ENCODE results near the gene ZNF391.
"Not testable (repeated sequence)": the region's sequence is repeated elsewhere in the genome, so short reads cannot be mapped to it uniquely, and the experiment has no call there.

ZNF391 gene

GRCh38 chr6:27419363-27419762 lies 30.8 kb downstream of the ZNF391 start:
- no peak overlapping the region for H3K4me3 ChIP-seq (ENCODE audit: low read length in 2 of 2)
- H2BK15ac ChIP-seq (ENCODE audit: low read length), result no peak overlapping the region
- no peak overlapping the region for H3K9ac ChIP-seq (ENCODE audit: low read depth, low read length, poor library complexity)
- no peaks in the 10 kb centered on the region for H3K79me1 ChIP-seq (ENCODE audit: low read depth, low read length)
- no peaks in the 10 kb centered on the region for H3K4me1 ChIP-seq (ENCODE audit: control insufficient read depth in 2 of 2, insufficient read depth in 1 of 2, low read depth in 1 of 2, low read length in 2 of 2)
- no peak overlapping the region for H2AFZ ChIP-seq (ENCODE audit: low read length)
- no peak overlapping the region for H2AK5ac ChIP-seq (ENCODE audit: low read depth, low read length)
- H3K27ac ChIP-seq (replicated peaks; ENCODE audit: low read length), result no peak overlapping the region
- no peak overlapping the region for H4K8ac ChIP-seq (ENCODE audit: low read depth, low read length)
- no peak overlapping the region for H2BK12ac ChIP-seq (ENCODE audit: low read length)
- peaks cover 3 to 4% of the 10 kb centered on the region in 2 donors for H3K9me3 ChIP-seq (replicated peaks in 1 of 2; ENCODE audit: control insufficient read depth in 2 of 2, insufficient read depth in 1 of 2, low read depth in 1 of 2, low read length in 2 of 2)
- no peak for DNase-seq (ENCODE audit: low spot score)
- H2BK120ac ChIP-seq (ENCODE audit: low read depth, low read length), result no peak overlapping the region
- H3K18ac ChIP-seq (ENCODE audit: low read length), result no peak overlapping the region
- H4K91ac ChIP-seq (ENCODE audit: low read depth, low read length, poor library complexity), result no peak overlapping the region
- no peak overlapping the region for H3K4me2 ChIP-seq (ENCODE audit: insufficient read depth, low read length, poor library complexity, severe bottlenecking)
- H3K27me3 ChIP-seq (ENCODE audit: control insufficient read depth in 3 of 3, insufficient read depth in 3 of 3, low read depth in 1 of 3, low read length in 3 of 3), result no peaks in the 10 kb centered on the region
- H3K23ac ChIP-seq (ENCODE audit: low read depth, low read length, poor library complexity), result no peak overlapping the region
- no peak overlapping the region for H3K14ac ChIP-seq (ENCODE audit: low read length)
- no peaks in the 10 kb centered on the region for H3K36me3 ChIP-seq (replicated peaks in 1 of 2; ENCODE audit: control insufficient read depth in 2 of 2, insufficient read depth in 2 of 2, low read length in 2 of 2)
- no peak overlapping the region for H2BK5ac ChIP-seq (ENCODE audit: low read length)
- H3K4ac ChIP-seq (ENCODE audit: low read length), result no peak overlapping the region

GRCh38 chr6:27422651-27423332 lies 34.2 kb downstream of the ZNF391 start:
- Histone ChIP-seq H3K27me3 (ENCODE audit: control insufficient read depth in 3 of 3, insufficient read depth in 3 of 3, low read depth in 1 of 3, low read length in 3 of 3) (no peaks in the 10 kb centered on the region), H3K14ac (ENCODE audit: low read length) (no peak overlapping the region), H4K91ac (ENCODE audit: low read depth, low read length, poor library complexity) (no peak overlapping the region), H2BK120ac (ENCODE audit: low read depth, low read length) (no peak overlapping the region), H4K8ac (ENCODE audit: low read depth, low read length) (no peak overlapping the region), H2BK5ac (ENCODE audit: low read length) (no peak overlapping the region), H3K9me3 (replicated peaks in 1 of 2; ENCODE audit: control insufficient read depth in 2 of 2, insufficient read depth in 1 of 2, low read depth in 1 of 2, low read length in 2 of 2) (peaks cover 0 to 3% of the 10 kb centered on the region in 2 donors), H2AFZ (ENCODE audit: low read length) (no peak overlapping the region), H3K18ac (ENCODE audit: low read length) (no peak overlapping the region), H3K36me3 (replicated peaks in 1 of 2; ENCODE audit: control insufficient read depth in 2 of 2, insufficient read depth in 2 of 2, low read length in 2 of 2) (no peaks in the 10 kb centered on the region), H2AK5ac (ENCODE audit: low read depth, low read length) (no peak overlapping the region), H3K23ac (ENCODE audit: low read depth, low read length, poor library complexity) (no peak overlapping the region), H3K4me1 (ENCODE audit: control insufficient read depth in 2 of 2, insufficient read depth in 1 of 2, low read depth in 1 of 2, low read length in 2 of 2) (no peaks in the 10 kb centered on the region), H2BK12ac (ENCODE audit: low read length) (no peak overlapping the region), H3K27ac (replicated peaks; ENCODE audit: low read length) (no peak overlapping the region), H2BK15ac (ENCODE audit: low read length) (no peak overlapping the region), H3K4me2 (ENCODE audit: insufficient read depth, low read length, poor library complexity, severe bottlenecking) (no peak overlapping the region), H3K79me1 (ENCODE audit: low read depth, low read length) (no peaks in the 10 kb centered on the region), H3K9ac (ENCODE audit: low read depth, low read length, poor library complexity) (no peak overlapping the region), H3K4me3 (ENCODE audit: low read length in 2 of 2) (no peak overlapping the region), H3K4ac (ENCODE audit: low read length) (no peak overlapping the region)
- no CpG with 5 or more reads among the region's 32 CpGs for WGBS, 2 donors (ENCODE audit: extremely low coverage in 2 of 2, insufficient read length in 2 of 2, insufficient replicate concordance in 1 of 2)
- DNase-seq (ENCODE audit: low spot score), result no peak

GRCh38 chr6:27424851-27425250 lies 36.3 kb downstream of the ZNF391 start:
- H2BK120ac ChIP-seq (ENCODE audit: low read depth, low read length); H3K23ac ChIP-seq (ENCODE audit: low read depth, low read length, poor library complexity); H2BK5ac ChIP-seq (ENCODE audit: low read length); H2AK5ac ChIP-seq (ENCODE audit: low read depth, low read length); H4K91ac ChIP-seq (ENCODE audit: low read depth, low read length, poor library complexity); H3K4ac ChIP-seq (ENCODE audit: low read length); H2BK12ac ChIP-seq (ENCODE audit: low read length); H3K18ac ChIP-seq (ENCODE audit: low read length); H2AFZ ChIP-seq (ENCODE audit: low read length); DNase-seq (ENCODE audit: low spot score); H3K79me1 ChIP-seq (ENCODE audit: low read depth, low read length); H2BK15ac ChIP-seq (ENCODE audit: low read length); H3K4me2 ChIP-seq (ENCODE audit: insufficient read depth, low read length, poor library complexity, severe bottlenecking); H3K27ac ChIP-seq (replicated peaks; ENCODE audit: low read length); H4K8ac ChIP-seq (ENCODE audit: low read depth, low read length); H3K4me3 ChIP-seq (ENCODE audit: low read length in 2 of 2); H3K9me3 ChIP-seq (replicated peaks in 1 of 2; ENCODE audit: control insufficient read depth in 2 of 2, insufficient read depth in 1 of 2, low read depth in 1 of 2, low read length in 2 of 2); H3K36me3 ChIP-seq (replicated peaks in 1 of 2; ENCODE audit: control insufficient read depth in 2 of 2, insufficient read depth in 2 of 2, low read length in 2 of 2); H3K27me3 ChIP-seq (ENCODE audit: control insufficient read depth in 3 of 3, insufficient read depth in 3 of 3, low read depth in 1 of 3, low read length in 3 of 3); H3K4me1 ChIP-seq (ENCODE audit: control insufficient read depth in 2 of 2, insufficient read depth in 1 of 2, low read depth in 1 of 2, low read length in 2 of 2); H3K14ac ChIP-seq (ENCODE audit: low read length); H3K9ac ChIP-seq (ENCODE audit: low read depth, low read length, poor library complexity): not testable (repeated sequence)
- no CpG with 5 or more reads among the region's 36 CpGs for WGBS, 2 donors (ENCODE audit: extremely low coverage in 2 of 2, insufficient read length in 2 of 2, insufficient replicate concordance in 1 of 2)

- H3K9ac ChIP-seq (ENCODE audit: low read depth, low read length, poor library complexity), result no peak overlapping the region
- no peak overlapping the region for H2BK5ac ChIP-seq (ENCODE audit: low read length)
- no peak overlapping the region for H3K18ac ChIP-seq (ENCODE audit: low read length)
- H3K4me3 ChIP-seq (ENCODE audit: low read length in 2 of 2), result no peak overlapping the region
- no CpG with 5 or more reads among the region's 4 CpGs for WGBS, 2 donors (ENCODE audit: extremely low coverage in 2 of 2, insufficient read length in 2 of 2, insufficient replicate concordance in 1 of 2)
- H2BK12ac ChIP-seq (ENCODE audit: low read length), result no peak overlapping the region
- no peak overlapping the region for H2AFZ ChIP-seq (ENCODE audit: low read length)
- H2BK15ac ChIP-seq (ENCODE audit: low read length), result no peak overlapping the region
- no peak overlapping the region for H3K27ac ChIP-seq (replicated peaks; ENCODE audit: low read length)
- H3K4me1 ChIP-seq (ENCODE audit: control insufficient read depth in 2 of 2, insufficient read depth in 1 of 2, low read depth in 1 of 2, low read length in 2 of 2), result no peaks in the 10 kb centered on the region
- no peak overlapping the region for H3K4me2 ChIP-seq (ENCODE audit: insufficient read depth, low read length, poor library complexity, severe bottlenecking)
- H4K8ac ChIP-seq (ENCODE audit: low read depth, low read length), result no peak overlapping the region
- no peak overlapping the region for H2BK120ac ChIP-seq (ENCODE audit: low read depth, low read length)
- H3K9me3 ChIP-seq (replicated peaks in 1 of 2; ENCODE audit: control insufficient read depth in 2 of 2, insufficient read depth in 1 of 2, low read depth in 1 of 2, low read length in 2 of 2), result peaks cover 2 to 5% of the 10 kb centered on the region in 2 donors
- H4K91ac ChIP-seq (ENCODE audit: low read depth, low read length, poor library complexity), result no peak overlapping the region
- H3K36me3 ChIP-seq (replicated peaks in 1 of 2; ENCODE audit: control insufficient read depth in 2 of 2, insufficient read depth in 2 of 2, low read length in 2 of 2), result no peaks in the 10 kb centered on the region
- H3K14ac ChIP-seq (ENCODE audit: low read length), result no peak overlapping the region
- DNase-seq (ENCODE audit: low spot score), result no peak
- H3K27me3 ChIP-seq (ENCODE audit: control insufficient read depth in 3 of 3, insufficient read depth in 3 of 3, low read depth in 1 of 3, low read length in 3 of 3), result no peaks in the 10 kb centered on the region
- H3K4ac ChIP-seq (ENCODE audit: low read length), result no peak overlapping the region
- no peak overlapping the region for H3K23ac ChIP-seq (ENCODE audit: low read depth, low read length, poor library complexity)
- H2AK5ac ChIP-seq (ENCODE audit: low read depth, low read length), result no peak overlapping the region
- H3K79me1 ChIP-seq (ENCODE audit: low read depth, low read length), result no peaks in the 10 kb centered on the region
Observed at GRCh38 chr6:27426045-27426620, 37.6 kb downstream of the ZNF391 start.

Data from neuronal stem cell (in vitro differentiated cells).